GM19397 (cell line): ENCODE data around the gene SGIP1.

Experiments
- ATAC-seq: cut with Tn5 transposase; IDR thresholded peaks from one replicate; pipeline ENCODE4 v1.9.1; 2021; ENCODE audit warnings: mild to moderate bottlenecking, moderate library complexity; ENCODE audit not compliant: unreplicated experiment

The SGIP1 gene

GRCh38 chr1:66676613-66677298 is 142.8 kb downstream of the SGIP1 start:
- no peak for ATAC-seq

GRCh38 chr1:66678146-66678545 is 144.2 kb downstream of the SGIP1 start:
- no peak for ATAC-seq

GRCh38 chr1:66679140-66679539 is 145.2 kb downstream of the SGIP1 start:
- ATAC-seq = no peak

GRCh38 chr1:66681686-66682085 is 147.7 kb downstream of the SGIP1 start:
- ATAC-seq = no peak

GRCh38 chr1:66682106-66682505 is 148.2 kb downstream of the SGIP1 start:
- ATAC-seq = no peak

GRCh38 chr1:66684353-66684752 is 150.4 kb downstream of the SGIP1 start:
- no peak for ATAC-seq

GRCh38 chr1:66685265-66685664 is 151.3 kb downstream of the SGIP1 start:
- ATAC-seq = no peak

GRCh38 chr1:66685670-66686069 is 151.7 kb downstream of the SGIP1 start:
- no peak for ATAC-seq

- ATAC-seq = no peak
Observed at GRCh38 chr1:66686406-66686805, 152.5 kb downstream of the SGIP1 start.

GRCh38 chr1:66687358-66687757 is 153.4 kb downstream of the SGIP1 start:
- ATAC-seq = no peak

GRCh38 chr1:66690666-66691381 is 156.9 kb downstream of the SGIP1 start:
- ATAC-seq = no peak

GRCh38 chr1:66692681-66693080 is 158.7 kb downstream of the SGIP1 start:
- ATAC-seq = no peak

GRCh38 chr1:66693856-66694255 is 159.9 kb downstream of the SGIP1 start:
- no peak for ATAC-seq

- ATAC-seq = no peak
Observed at GRCh38 chr1:66695116-66695515, 161.2 kb downstream of the SGIP1 start.

- no peak for ATAC-seq
Observed at GRCh38 chr1:66696771-66697170, 162.8 kb downstream of the SGIP1 start.

GRCh38 chr1:66699213-66699612 is 165.3 kb downstream of the SGIP1 start:
- ATAC-seq = no peak

- no peak for ATAC-seq
Observed at GRCh38 chr1:66704177-66704875, 170.4 kb downstream of the SGIP1 start.

GRCh38 chr1:66705110-66705509 is 171.2 kb downstream of the SGIP1 start:
- no peak for ATAC-seq

GRCh38 chr1:66711420-66711819 is 177.5 kb downstream of the SGIP1 start:
- ATAC-seq = no peak

GRCh38 chr1:66712839-66713238 is 178.9 kb downstream of the SGIP1 start:
- ATAC-seq = no peak

- no peak for ATAC-seq
Observed at GRCh38 chr1:66723985-66724384, 190.0 kb downstream of the SGIP1 start.
